ENCODE measurements around the gene PDXDC1.

- TF ChIP-seq POLR2A (IDR thresholded peaks at IDR 0.05): no peak
- TF ChIP-seq, protein P1, sequence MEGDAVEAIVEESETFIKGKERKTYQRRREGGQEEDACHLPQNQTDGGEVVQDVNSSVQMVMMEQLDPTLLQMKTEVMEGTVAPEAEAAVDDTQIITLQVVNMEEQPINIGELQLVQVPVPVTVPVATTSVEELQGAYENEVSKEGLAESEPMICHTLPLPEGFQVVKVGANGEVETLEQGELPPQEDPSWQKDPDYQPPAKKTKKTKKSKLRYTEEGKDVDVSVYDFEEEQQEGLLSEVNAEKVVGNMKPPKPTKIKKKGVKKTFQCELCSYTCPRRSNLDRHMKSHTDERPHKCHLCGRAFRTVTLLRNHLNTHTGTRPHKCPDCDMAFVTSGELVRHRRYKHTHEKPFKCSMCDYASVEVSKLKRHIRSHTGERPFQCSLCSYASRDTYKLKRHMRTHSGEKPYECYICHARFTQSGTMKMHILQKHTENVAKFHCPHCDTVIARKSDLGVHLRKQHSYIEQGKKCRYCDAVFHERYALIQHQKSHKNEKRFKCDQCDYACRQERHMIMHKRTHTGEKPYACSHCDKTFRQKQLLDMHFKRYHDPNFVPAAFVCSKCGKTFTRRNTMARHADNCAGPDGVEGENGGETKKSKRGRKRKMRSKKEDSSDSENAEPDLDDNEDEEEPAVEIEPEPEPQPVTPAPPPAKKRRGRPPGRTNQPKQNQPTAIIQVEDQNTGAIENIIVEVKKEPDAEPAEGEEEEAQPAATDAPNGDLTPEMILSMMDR (IDR thresholded peaks at IDR 0.05): no peak
Observed at GRCh38 chr16:15033309-15033707, 58.5 kb downstream of the PDXDC1 start.
